H1 (cell line): ENCODE results near the gene SCGB2A2. TPM values are rescaled to one million over a fixed set of nuclear protein-coding genes. Genes with fewer than 3 reads are reported as not detected.

Source experiments
- CBX8 ChIP-seq: fragments of 300-800, 300-1000 bp; sonication (generic); IDR thresholded peaks from 2 replicates; pipeline ENCODE4 v1.7.1; 2016; ENCODE audit warnings: low read depth, low read length, borderline replicate concordance
- CREB1 ChIP-seq: IDR thresholded peaks from 2 replicates; pipeline ENCODE4 v1.6.1; 2012; ENCODE audit warnings: inconsistent platforms
- HDAC6 ChIP-seq: IDR thresholded peaks from one replicate; pipeline ENCODE4 v1.7.1; 2012; ENCODE audit warnings: low read depth, mild to moderate bottlenecking, inconsistent platforms, low read length, moderate library complexity
- KDM1A ChIP-seq: fragments of 200-600, 300-600 bp; sonication (generic); IDR thresholded peaks from 2 replicates; pipeline ENCODE4 v1.7.1; 2016; ENCODE audit warnings: mild to moderate bottlenecking, low read length, borderline replicate concordance
- PHF8 ChIP-seq: fragments of 200-600 bp; sonication (generic); conservative IDR thresholded peaks from 2 replicates; pipeline ENCODE4 v1.7.1; 2012; ENCODE audit warnings: low read depth, mild to moderate bottlenecking, inconsistent platforms, low read length, moderate library complexity
- YY1 ChIP-seq: IDR thresholded peaks from 2 replicates; pipeline ENCODE4 v1.6.1; 2011; ENCODE audit warnings: low read depth, mild to moderate bottlenecking, low read length
- polyA plus RNA-seq, 7 experiments: library from polyadenylated mRNA; depleted of rRNA in 3 of 7; stranded (reverse) in 5 of 7; unstranded in 2 of 7; fragments of >200 nt in 5 of 7; fragments of 200-250 nt in 2 of 7; gene quantifications; 1 replicate in 5 of 7; 2 replicates in 1 of 7; 4 replicates in 1 of 7; pipeline versions ENCODE4 v1.2.1 to v1.2.3, GENCODE V29; 2011 to 2013; ENCODE audit warnings: missing spikeins in 2 of 7, mixed read lengths in 2 of 7
- total RNA-seq: library from RNA; stranded (reverse); fragmentation: NEBNext Ultra II Directional; extraction: Animal tissue kit (Norgen Biotek cat#: 25700); gene quantifications from 2 replicates; pipeline ENCODE4 v1.2.1, GENCODE V29; 2021

The SCGB2A2 gene
- total and polyA plus RNA-seq, 2 of the 8 experiments (the other 6 are each of a cell fraction or from before 2014, with no cell fraction given): not detected

- no peak for TF ChIP-seq PHF8
- TF ChIP-seq HDAC6: no peak
- no peak for TF ChIP-seq KDM1A
- no peak for TF ChIP-seq CREB1
- TF ChIP-seq CBX8: no peak
- no peak for TF ChIP-seq YY1
- TF ChIP-seq, all 59 proteins: peak for 0
These were observed 10.5 kb downstream of the SCGB2A2 start (continued) for GRCh38 chr11:62280452-62280851.
